HUES48 (cell line): ENCODE measurements around the gene CNTNAP2.

Source experiments
- H3K27ac ChIP-seq: one replicate; pipeline ENCODE4 v1.7.0; 2013; ENCODE audit warnings: low read depth, low read length, inconsistent platforms
- H3K27me3 ChIP-seq: 2 replicates; pipeline ENCODE4 v1.6.1; 2013; ENCODE audit warnings: mild to moderate bottlenecking, low read length; ENCODE audit not compliant: control insufficient read depth, insufficient read depth
- H3K36me3 ChIP-seq: 2 replicates; pipeline ENCODE4 v1.6.1; 2013; ENCODE audit warnings: low read length; ENCODE audit not compliant: control insufficient read depth, insufficient read depth
- H3K4me1 ChIP-seq: 2 replicates; pipeline ENCODE4 v1.6.1; 2013; ENCODE audit warnings: mild to moderate bottlenecking, low read length; ENCODE audit not compliant: control insufficient read depth, insufficient read depth
- H3K4me3 ChIP-seq: 2 replicates; pipeline ENCODE4 v1.5.1; 2013; ENCODE audit warnings: mild to moderate bottlenecking, low read depth, low read length
- H3K9ac ChIP-seq: 2 replicates; pipeline ENCODE4 v1.6.1; 2013; ENCODE audit warnings: mild to moderate bottlenecking, low read depth, low read length, moderate library complexity
- H3K9me3 ChIP-seq: 2 replicates; pipeline ENCODE4 v1.6.1; 2013; ENCODE audit warnings: low read length; ENCODE audit not compliant: control insufficient read depth, insufficient read depth

Gene CNTNAP2

GRCh38 chr7:147029953-147030352 lies 913.4 kb downstream of the CNTNAP2 start:
- Histone ChIP-seq H3K27ac (no peak overlapping the region), H3K36me3 (no peaks in the 10 kb centered on the region), H3K4me3 (no peak overlapping the region), H3K9ac (no peak overlapping the region), H3K9me3 (no peaks in the 10 kb centered on the region), H3K27me3 (no peaks in the 10 kb centered on the region), H3K4me1 (no peaks in the 10 kb centered on the region)

GRCh38 chr7:147033641-147034040 lies 917.0 kb downstream of the CNTNAP2 start:
- Histone ChIP-seq H3K27ac (no peak overlapping the region), H3K27me3 (no peaks in the 10 kb centered on the region), H3K9ac (no peak overlapping the region), H3K4me1 (no peaks in the 10 kb centered on the region), H3K4me3 (no peak overlapping the region), H3K9me3 (no peaks in the 10 kb centered on the region), H3K36me3 (no peaks in the 10 kb centered on the region)

- Histone ChIP-seq H3K4me1 (no peaks in the 10 kb centered on the region), H3K9ac (no peak overlapping the region), H3K27ac (no peak overlapping the region), H3K36me3 (no peaks in the 10 kb centered on the region), H3K27me3 (no peaks in the 10 kb centered on the region), H3K9me3 (no peaks in the 10 kb centered on the region), H3K4me3 (no peak overlapping the region)
Measured at GRCh38 chr7:147041438-147041837, 924.8 kb downstream of the CNTNAP2 start.

GRCh38 chr7:147044941-147045340 lies 928.3 kb downstream of the CNTNAP2 start:
- Histone ChIP-seq H3K9me3 (no peaks in the 10 kb centered on the region), H3K9ac (no peak overlapping the region), H3K4me3 (no peak overlapping the region), H3K36me3 (no peaks in the 10 kb centered on the region), H3K4me1 (no peaks in the 10 kb centered on the region), H3K27ac (no peak overlapping the region), H3K27me3 (no peaks in the 10 kb centered on the region)

- H3K36me3 ChIP-seq: no peaks in the 10 kb centered on the region
- H3K9ac ChIP-seq: no peak overlapping the region
- no peaks in the 10 kb centered on the region for H3K9me3 ChIP-seq
- no peak overlapping the region for H3K4me3 ChIP-seq
- H3K27ac ChIP-seq: no peak overlapping the region
- no peaks in the 10 kb centered on the region for H3K27me3 ChIP-seq
- H3K4me1 ChIP-seq: no peaks in the 10 kb centered on the region
Measured at GRCh38 chr7:147047696-147048095, 931.1 kb downstream of the CNTNAP2 start.

GRCh38 chr7:147048864-147049263 lies 932.3 kb downstream of the CNTNAP2 start:
- no peaks in the 10 kb centered on the region for H3K27me3 ChIP-seq
- no peak overlapping the region for H3K9ac ChIP-seq
- no peaks in the 10 kb centered on the region for H3K9me3 ChIP-seq
- H3K36me3 ChIP-seq: no peaks in the 10 kb centered on the region
- no peak overlapping the region for H3K4me3 ChIP-seq
- H3K27ac ChIP-seq: no peak overlapping the region
- H3K4me1 ChIP-seq: peaks cover 2% of the 10 kb centered on the region; the same call in 1 of the 2 replicates

- H3K27me3 ChIP-seq: no peaks in the 10 kb centered on the region
- H3K36me3 ChIP-seq: no peaks in the 10 kb centered on the region
- no peak overlapping the region for H3K27ac ChIP-seq
- H3K9ac ChIP-seq: no peak overlapping the region
- peaks cover 5% of the 10 kb centered on the region; the same call in 1 of the 2 replicates for H3K4me1 ChIP-seq
- no peaks in the 10 kb centered on the region for H3K9me3 ChIP-seq
- no peak overlapping the region for H3K4me3 ChIP-seq
Measured at GRCh38 chr7:147052818-147053217, 936.2 kb downstream of the CNTNAP2 start.

- H3K9me3 ChIP-seq: no peaks in the 10 kb centered on the region
- H3K27ac ChIP-seq: no peak overlapping the region
- no peaks in the 10 kb centered on the region for H3K36me3 ChIP-seq
- no peak overlapping the region for H3K4me3 ChIP-seq
- H3K9ac ChIP-seq: no peak overlapping the region
- no peaks in the 10 kb centered on the region for H3K27me3 ChIP-seq
- H3K4me1 ChIP-seq: peaks cover 5% of the 10 kb centered on the region; the same call in 1 of the 2 replicates
Measured at GRCh38 chr7:147053746-147054145, 937.1 kb downstream of the CNTNAP2 start.

GRCh38 chr7:147060070-147060469 lies 943.5 kb downstream of the CNTNAP2 start:
- H3K9me3 ChIP-seq: no peaks in the 10 kb centered on the region
- no peaks in the 10 kb centered on the region for H3K27me3 ChIP-seq
- no peak overlapping the region for H3K4me3 ChIP-seq
- H3K9ac ChIP-seq: no peak overlapping the region
- H3K27ac ChIP-seq: no peak overlapping the region
- no peaks in the 10 kb centered on the region for H3K36me3 ChIP-seq
- no peaks in the 10 kb centered on the region for H3K4me1 ChIP-seq

GRCh38 chr7:147062897-147063296 lies 946.3 kb downstream of the CNTNAP2 start:
- Histone ChIP-seq H3K9me3 (no peaks in the 10 kb centered on the region), H3K27me3 (no peaks in the 10 kb centered on the region), H3K36me3 (no peaks in the 10 kb centered on the region), H3K4me1 (no peaks in the 10 kb centered on the region), H3K9ac (no peak overlapping the region), H3K4me3 (no peak overlapping the region), H3K27ac (no peak overlapping the region)

GRCh38 chr7:147068842-147069241 lies 952.2 kb downstream of the CNTNAP2 start:
- Histone ChIP-seq H3K9ac (no peak overlapping the region), H3K4me3 (no peak overlapping the region)

GRCh38 chr7:147069771-147070170 lies 953.2 kb downstream of the CNTNAP2 start:
- Histone ChIP-seq H3K4me1 (no peaks in the 10 kb centered on the region), H3K27me3 (no peaks in the 10 kb centered on the region), H3K36me3 (no peaks in the 10 kb centered on the region), H3K27ac (no peak overlapping the region), H3K4me3 (no peak overlapping the region), H3K9ac (no peak overlapping the region), H3K9me3 (no peaks in the 10 kb centered on the region)

More at GRCh38 chr7:147068842-147069241, 952.2 kb downstream of the CNTNAP2 start:
- no peaks in the 10 kb centered on the region for H3K4me1 ChIP-seq
- no peaks in the 10 kb centered on the region for H3K27me3 ChIP-seq
- H3K27ac ChIP-seq: no peak overlapping the region
- no peaks in the 10 kb centered on the region for H3K36me3 ChIP-seq
- no peaks in the 10 kb centered on the region for H3K9me3 ChIP-seq
